Esophagus squamous epithelium (tissue), 4 donors: ENCODE data around the gene COX19.

ENCODE experiments used
- POLR2A ChIP-seq, 4 donors: fragments of 450-650 bp; IDR thresholded peaks; one replicate each; pipeline ENCODE4 v1.6.1; 2017; ENCODE audit warnings: antibody characterized with exemption in 4 of 4, mild to moderate bottlenecking in 4 of 4, moderate library complexity in 3 of 4
- TF ChIP-seq, protein P1 (sequence below), 6 experiments: fragments of 450-650 bp in 4 of 6; fragments of 200-600 bp in 2 of 6; sonication (generic) in 2 of 6; IDR thresholded peaks; one replicate each; pipeline ENCODE4 v1.5.1; 2016 to 2019; ENCODE audit warnings: antibody characterized with exemption in 6 of 6, mild to moderate bottlenecking in 4 of 6, moderate library complexity in 4 of 6

DNA sequence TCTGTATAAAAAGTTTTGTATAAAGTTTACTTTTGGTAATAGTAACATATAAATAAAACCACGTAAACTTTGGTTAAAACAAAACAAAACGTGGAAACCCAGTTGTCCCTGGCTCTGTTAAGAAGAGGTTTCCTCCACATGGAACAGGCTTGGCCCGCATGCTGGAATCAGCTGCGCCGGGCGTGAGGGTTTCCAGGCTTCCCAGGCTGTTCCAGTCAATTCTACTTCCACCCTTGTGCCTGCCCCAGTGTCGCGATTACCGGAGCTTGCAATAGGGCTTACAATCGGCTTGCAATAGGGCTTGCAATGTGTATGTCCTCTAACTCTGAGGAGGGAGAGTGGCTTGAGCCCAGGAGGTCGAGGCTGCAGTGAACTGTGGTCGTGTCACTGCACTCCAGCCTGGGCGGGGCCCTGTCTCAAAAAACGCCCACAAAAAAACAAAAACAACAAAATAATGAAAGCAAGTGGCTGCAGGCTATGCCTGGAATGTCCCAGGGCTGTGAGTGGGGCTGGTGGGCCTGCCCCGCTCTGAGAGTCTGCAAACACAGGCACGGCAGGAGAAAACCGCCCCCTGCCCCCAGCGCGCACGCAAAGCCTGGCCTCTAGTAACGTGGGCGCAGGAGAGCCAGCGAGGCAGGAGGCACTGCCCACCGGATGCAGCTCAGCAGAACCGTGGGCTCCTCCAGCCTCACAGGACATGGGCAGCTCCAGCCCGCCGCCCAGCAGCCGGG lies 24.0 kb upstream of the COX19 start:
- TF ChIP-seq POLR2A (IDR thresholded peaks at IDR 0.05), result no peak
- TF ChIP-seq, protein P1, sequence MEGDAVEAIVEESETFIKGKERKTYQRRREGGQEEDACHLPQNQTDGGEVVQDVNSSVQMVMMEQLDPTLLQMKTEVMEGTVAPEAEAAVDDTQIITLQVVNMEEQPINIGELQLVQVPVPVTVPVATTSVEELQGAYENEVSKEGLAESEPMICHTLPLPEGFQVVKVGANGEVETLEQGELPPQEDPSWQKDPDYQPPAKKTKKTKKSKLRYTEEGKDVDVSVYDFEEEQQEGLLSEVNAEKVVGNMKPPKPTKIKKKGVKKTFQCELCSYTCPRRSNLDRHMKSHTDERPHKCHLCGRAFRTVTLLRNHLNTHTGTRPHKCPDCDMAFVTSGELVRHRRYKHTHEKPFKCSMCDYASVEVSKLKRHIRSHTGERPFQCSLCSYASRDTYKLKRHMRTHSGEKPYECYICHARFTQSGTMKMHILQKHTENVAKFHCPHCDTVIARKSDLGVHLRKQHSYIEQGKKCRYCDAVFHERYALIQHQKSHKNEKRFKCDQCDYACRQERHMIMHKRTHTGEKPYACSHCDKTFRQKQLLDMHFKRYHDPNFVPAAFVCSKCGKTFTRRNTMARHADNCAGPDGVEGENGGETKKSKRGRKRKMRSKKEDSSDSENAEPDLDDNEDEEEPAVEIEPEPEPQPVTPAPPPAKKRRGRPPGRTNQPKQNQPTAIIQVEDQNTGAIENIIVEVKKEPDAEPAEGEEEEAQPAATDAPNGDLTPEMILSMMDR (IDR thresholded peaks at IDR 0.05), result no peak
